Lung microvascular endothelial cell (primary cell): ENCODE data around the gene GPAT3. TPM values are rescaled to one million over a fixed set of nuclear protein-coding genes. Genes with fewer than 3 reads are reported as not detected.
"Not testable (repeated sequence)": the region's sequence is repeated elsewhere in the genome, so short reads cannot be mapped to it uniquely, and the experiment has no call there.

Experiments used
- DNase-seq, 2 donors: peaks; one replicate each; pipeline versions ENCODE4 v3.0.0 to v3.0.0-alpha.2; 2010; ENCODE audit warnings: low read depth in 2 of 2
- total RNA-seq: library from RNA; depleted of rRNA; stranded (reverse); fragments of >200 nt; gene quantifications from 2 replicates; pipeline ENCODE4 v1.2.1, GENCODE V29; 2014

GPAT3 gene
- total RNA-seq, 1 donor from 2014 or later = 23.4 TPM

DNA sequence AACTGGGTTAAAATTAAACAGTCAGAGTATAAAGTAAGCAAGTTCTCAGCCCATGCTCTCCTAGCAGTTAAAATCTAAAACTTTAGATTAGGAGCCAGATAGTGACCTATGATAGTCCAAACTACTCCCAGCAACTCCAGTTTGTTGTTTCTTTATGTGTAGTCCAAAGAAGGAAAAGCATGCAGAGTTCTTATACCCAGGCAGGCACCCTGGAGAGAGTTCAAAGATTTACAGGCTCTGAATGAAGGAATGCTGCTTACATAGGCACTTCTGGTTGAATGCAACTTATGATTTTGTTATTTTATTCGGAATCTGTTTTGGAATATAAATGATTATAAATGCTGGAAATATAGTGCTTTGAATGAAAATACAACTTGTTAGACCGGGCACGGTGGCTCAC, 67.2 kb downstream of the GPAT3 start:
- DNase-seq = no peak

DNA sequence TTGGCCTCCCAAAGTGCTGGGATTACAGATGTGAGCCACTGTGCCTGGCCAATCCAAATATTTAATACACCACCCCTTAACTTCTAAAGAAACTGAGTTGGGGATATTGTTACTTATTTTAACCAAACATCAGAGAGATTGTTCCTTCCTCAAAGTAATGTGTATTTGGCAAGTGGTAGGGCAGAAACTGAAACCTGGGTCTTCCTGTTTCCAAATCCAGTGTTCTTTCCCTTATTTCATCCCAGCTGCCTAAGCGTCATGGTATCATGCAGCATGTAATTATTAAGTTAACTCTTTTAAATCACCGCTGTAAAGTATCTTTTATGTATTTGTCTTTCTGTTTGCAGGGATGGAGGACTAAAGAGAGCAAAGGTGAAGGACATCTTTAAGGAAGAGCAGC, 68.4 kb downstream of the GPAT3 start:
- no peak for DNase-seq

- no peak for DNase-seq
Observed at GRCh38 chr4:83605210-83605609, 69.3 kb downstream of the GPAT3 start.

- DNase-seq = no peak
Observed at GRCh38 chr4:83605744-83606172, 69.8 kb downstream of the GPAT3 start.

DNA sequence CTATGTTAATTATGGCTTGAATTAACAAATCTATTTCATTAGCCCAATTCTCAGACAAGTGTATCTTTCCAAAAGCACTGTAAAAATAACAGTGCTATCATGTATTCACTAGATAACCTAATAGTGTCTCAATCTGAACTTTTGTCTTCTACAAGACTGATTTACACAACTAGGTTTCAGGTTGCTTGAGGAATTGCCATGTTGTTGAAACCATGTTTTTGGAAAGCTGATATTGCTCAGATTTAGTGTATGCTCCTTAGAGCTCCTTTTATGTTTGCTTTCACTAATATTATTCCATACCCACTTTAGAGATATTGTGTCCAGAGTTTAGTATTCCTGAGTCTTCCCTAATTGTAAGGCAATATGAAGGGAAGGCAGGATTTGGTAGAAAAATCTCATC, 70.6 kb downstream of the GPAT3 start:
- no peak for DNase-seq

DNA sequence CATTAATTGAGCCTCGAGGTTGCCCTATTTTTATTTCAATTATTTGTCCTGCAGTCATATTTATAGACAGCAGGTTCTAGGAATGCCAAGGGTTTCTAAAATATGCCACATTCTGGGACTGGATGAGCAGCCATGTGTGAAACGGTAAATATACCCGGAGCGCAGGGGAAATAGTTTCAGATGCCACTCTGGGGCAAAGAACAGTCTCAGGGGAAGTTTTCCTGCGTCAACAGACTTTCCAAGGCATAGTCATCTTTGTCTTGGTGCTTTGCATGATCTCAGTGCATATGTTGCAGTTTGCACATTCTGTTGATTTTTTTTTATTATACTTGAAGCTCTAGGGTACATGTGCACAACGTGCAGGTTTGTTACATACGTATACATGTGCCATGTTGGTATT, 71.0 kb downstream of the GPAT3 start:
- DNase-seq = no peak

- peak in 1 of 2 donors; percentile 4 for DNase-seq
Observed at GRCh38 chr4:83609365-83609764, 73.5 kb downstream of the GPAT3 start.

DNA sequence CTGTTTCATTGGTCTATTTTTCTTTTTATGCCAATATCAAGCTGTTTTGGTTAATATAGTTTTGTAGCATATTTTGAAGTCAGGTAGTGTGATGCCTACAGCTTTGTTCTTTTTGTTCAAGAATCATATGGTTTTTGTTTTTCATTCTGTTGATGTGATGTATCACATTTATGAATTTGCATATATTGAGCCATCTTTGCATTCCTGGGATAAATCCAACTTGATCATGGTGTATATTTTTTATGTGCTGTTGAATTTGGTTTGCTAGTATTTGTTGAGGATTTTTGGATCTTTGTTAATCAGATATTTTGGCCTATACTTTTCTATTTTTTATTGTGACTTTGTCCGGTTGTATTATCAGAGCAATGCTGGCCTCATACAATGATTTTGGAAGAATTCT, 74.8 kb downstream of the GPAT3 start:
- DNase-seq = no peak

- DNase-seq = no peak
Observed at GRCh38 chr4:83613023-83613422, 77.1 kb downstream of the GPAT3 start.

- DNase-seq = no peak
Observed at GRCh38 chr4:83613994-83614393, 78.1 kb downstream of the GPAT3 start.

- DNase-seq = no peak
Observed at GRCh38 chr4:83616252-83616651, 80.3 kb downstream of the GPAT3 start.

DNA sequence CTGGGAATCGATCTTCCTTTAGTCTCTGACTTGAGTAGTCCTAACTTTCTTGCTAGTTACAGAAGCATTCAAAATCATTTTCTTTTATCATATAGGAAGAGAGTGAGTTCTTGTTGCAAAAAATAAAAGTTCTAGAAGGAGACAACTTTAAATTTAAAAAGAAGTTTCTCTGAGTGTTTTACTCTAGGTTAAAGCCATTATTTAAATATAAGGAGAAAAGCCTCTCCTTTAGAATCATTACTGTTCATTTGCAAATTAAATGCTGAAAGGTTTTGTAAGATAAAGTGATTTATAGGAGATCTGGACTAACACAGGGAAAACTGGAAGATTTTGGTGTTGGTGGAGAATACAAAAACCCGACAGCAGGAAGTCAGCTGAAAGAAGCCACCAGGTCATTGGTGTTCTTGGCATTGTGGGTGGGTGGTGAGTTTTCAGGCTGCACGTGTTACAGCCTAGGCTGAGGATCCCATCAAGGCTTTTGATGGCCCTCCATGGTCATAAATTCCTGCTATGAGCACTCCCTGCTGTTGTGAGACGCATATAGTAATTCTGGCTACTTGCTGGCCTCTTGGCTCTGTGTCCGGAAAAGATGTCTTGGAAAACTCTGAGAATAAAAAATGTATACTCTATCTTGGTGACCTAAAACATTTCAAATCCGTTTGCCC, 81.6 kb downstream of the GPAT3 start:
- DNase-seq = peak in 1 of 2 donors; percentile 39

DNA sequence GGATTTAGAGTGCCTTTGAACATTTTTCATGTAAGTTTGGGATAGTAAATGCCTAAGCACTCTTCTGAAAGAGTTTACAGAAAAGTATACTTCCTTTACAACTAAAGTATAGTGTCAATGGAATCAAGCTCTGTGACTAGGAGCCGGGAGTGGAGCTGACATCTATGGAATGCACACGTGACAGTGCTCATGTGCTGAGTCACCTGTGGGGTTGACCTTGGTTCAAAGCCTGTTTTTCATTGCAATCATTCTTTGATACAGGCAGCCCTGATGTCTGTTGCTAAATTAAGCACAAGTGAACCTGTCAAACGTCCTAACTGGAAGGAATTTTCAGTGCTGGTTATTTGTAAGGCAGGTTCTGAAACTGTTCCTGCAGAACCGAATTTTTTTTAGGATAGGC, 82.5 kb downstream of the GPAT3 start:
- peak; percentile 69 to 90 for DNase-seq

DNA sequence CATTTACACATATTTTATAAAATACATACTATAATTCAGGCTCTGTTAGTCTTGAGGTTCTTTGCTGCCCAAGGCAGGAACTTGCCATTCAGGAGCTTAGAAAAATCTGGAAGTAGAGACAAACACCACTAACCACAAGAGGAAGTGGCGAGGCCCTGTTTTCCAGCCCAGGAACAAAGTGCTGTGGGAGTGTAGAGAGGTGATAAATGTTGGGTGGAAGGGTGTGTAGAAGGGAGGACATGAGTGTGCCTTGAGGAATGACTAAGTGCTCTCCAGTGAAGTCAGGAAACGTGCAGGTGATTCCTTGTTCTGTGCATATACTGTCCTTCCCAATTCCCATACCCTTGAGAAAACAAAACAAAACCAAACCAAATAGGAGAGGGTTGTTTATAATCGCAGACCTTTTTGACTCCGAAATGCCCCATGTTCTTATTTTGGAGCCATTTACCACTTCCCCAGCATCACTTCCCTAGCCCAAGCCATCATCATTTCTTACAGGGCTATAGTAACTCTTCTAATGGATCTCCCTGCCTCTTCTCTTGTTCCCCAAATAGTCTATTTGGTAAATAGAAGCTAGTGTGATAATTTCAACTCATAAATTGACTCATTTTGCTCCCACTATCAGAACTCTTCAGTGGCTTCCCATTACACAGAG, 83.2 kb downstream of the GPAT3 start:
- DNase-seq = peak; percentile 44 to 77

- DNase-seq = not testable (repeated sequence)
Observed at GRCh38 chr4:83622127-83622526, 86.2 kb downstream of the GPAT3 start.

- no peak for DNase-seq
Observed at GRCh38 chr4:83625821-83626220, 89.9 kb downstream of the GPAT3 start.

GRCh38 chr4:83626245-83626836, 90.4 kb downstream of the GPAT3 start:
- peak in 1 of 2 donors; percentile 22 for DNase-seq

- peak; percentile 85 to 92 for DNase-seq
Observed at GRCh38 chr4:83629945-83630721, 94.2 kb downstream of the GPAT3 start.

DNA sequence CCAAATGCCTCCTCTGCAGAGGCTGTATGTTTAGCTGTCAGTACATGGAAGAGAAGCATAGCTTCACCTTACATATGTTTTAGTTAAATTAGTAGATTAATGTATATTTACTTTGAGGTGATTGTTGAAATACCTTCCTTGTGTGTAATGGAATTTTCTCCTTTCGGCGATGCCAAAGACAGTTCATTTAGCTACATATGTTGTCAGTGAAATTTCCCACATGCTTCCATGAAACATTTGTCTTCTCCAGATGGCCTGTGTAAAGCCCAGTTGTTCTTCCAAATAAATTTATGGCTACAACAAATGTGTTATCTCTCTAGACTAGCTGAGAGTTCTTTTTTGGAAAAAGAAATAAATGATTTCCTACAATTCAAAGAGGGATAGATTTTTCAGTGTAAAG, 95.2 kb downstream of the GPAT3 start:
- peak; percentile 28 to 62 for DNase-seq

DNA sequence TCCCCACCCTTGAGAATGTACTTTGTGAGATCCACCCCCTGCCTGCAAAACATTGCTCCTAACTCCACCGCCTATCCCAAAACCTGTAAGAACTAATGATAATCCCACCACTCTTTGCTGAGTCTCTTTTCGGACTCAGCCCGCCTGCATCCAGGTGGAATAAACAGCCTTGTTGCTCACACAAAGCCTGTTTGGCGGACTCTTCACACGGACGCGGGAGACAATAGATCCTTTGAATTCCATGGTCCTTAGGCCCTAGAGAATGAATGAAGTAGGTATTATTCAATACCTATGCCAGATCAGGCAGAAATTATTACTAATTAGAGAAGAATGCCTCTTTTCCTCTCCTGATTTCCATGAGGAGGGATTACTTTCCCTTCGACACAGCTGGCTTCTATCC, 101.0 kb downstream of the GPAT3 start:
- no peak for DNase-seq

- DNase-seq = peak; percentile 80 to 87
Observed at GRCh38 chr4:83639849-83640493, 104.1 kb downstream of the GPAT3 start.

GRCh38 chr4:83643036-83643435, 107.1 kb downstream of the GPAT3 start:
- no peak for DNase-seq
